Measurements from ENCODE around the gene IQSEC1.

The IQSEC1 gene

DNA sequence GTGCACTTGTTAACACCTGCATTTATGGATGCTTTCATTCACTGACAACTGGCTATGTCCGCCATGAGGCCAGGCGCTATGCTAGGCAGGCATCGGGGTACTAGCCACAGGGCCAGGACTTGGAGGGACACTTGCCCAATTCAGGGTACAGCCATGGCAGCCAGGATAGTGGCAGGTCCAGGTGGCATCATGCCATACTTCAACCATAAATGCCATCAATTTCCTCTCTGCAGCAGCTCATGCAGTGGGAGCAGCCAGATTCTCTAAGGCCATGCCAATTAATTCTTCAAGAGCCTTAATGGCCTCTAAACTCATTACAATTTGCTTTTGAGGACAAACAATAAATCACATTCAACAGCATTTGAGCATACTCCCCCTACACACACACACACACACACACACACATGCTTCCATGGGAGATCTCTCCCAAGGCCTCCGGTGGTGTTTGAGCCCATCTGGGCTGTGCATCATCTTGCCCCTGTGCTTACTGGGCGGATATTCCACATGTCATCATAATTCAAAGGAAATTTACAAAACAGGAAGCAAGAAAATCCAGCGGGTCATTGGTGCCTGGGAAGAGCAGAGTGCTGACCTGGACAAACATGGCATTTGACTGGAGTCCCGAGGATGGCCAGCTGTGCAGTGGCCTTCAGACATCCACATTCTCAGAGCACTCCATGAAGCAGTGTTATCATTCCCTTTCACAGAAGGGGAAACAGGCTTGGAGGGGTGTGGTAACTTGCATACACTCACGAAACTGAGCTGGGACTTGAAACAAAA, 109.1 kb downstream of the IQSEC1 start:
- no peak for DNase-seq

DNA sequence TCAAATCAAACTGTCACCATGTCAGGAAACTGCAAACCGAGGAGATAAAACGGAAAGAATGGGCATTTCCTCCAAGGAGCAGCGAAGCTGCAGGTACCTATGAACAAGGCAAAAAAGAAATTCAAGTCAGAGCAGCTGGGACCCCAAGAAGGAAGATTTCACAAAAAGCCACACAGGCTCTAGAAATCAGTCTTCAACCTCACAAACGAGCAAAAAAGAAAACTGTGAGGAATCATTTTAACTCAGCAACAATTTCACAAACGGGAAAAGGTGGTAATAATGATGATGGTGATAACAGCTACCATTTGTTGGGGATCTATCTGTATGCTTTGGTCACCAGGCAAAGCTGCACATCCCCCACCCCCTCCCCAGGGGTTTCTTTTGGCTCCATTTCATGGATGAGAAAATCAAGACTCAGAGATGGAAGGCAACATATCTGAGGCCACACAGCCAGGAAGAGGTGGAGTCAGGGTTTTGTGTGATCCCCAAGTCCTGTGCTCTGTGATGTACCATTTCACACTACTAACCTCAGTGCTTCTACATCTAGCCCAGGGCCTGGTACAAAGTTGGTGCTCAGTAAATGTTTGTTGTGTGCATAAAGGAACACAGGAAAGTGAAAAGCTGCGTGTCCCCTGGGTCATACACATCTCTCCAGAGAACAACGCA, 109.9 kb downstream of the IQSEC1 start:
- DNase-seq, result no peak

DNA sequence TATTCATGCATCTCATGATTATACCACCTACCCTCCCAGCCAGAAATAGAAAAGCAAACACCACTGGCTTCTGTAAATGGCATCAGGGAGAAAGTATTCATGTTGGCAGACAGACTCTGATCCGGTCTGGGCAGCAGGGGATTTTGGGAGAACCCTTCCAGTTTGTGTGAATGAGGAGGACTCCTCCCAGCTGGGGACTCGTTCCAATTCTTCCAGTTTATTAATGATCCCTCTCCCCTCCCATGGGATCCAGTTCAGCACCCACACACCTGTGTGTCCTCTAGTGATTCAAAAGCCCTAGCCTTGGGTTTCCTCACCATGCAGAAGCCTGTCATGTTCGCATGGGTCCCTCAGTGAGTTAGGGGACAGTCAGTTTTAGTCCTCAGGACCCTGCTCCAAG, 110.9 kb downstream of the IQSEC1 start:
- no peak for DNase-seq

DNA sequence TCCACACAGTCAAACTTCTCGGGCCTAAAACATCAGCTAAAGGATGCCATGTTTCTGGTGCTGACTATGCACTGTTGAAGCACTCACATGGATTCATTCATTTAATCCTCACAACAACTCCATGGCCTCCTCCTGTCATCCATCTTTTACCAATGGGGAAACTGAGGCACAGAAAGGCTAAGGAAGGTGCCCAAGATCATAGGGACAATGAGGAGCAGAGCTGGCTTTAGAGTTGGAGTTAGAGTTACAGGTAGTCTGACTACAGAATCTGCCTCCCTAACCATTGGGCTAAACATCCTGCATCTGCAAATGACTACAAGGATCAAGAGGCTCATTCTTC, 111.6 kb downstream of the IQSEC1 start:
- no peak for DNase-seq

DNA sequence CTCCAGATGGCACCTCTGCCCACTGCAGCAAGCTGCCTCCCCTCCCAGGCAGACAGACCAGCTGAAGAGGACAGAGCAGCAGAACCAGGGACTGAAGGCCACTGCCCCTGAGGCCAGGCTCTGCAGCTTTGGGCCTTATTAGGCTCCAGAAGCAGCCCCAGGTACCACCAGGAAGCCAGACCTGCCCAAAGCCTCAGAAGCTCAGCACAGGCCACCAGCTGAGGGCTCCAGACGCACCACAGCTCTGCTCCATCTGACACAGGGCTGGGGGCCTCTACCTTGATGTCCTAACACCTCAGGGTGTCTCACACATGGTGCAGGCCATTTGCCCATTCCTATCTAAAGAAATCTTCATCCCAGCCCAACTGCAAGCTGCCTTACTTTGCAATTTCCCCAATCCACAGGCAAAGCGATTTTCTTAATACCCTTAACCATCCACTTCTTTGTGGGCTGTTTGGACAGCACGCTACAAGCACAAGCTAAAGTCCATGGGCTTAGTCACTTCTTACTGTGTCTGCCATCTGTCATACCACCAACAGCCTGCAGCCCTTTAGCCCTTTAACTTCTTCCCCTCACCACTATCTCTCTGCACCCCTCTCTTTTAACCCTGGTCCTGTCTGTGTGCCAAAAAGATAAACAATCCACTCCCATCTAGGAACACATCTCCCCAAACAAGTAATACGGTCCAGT, 112.1 kb downstream of the IQSEC1 start:
- DNase-seq, result no peak

DNA sequence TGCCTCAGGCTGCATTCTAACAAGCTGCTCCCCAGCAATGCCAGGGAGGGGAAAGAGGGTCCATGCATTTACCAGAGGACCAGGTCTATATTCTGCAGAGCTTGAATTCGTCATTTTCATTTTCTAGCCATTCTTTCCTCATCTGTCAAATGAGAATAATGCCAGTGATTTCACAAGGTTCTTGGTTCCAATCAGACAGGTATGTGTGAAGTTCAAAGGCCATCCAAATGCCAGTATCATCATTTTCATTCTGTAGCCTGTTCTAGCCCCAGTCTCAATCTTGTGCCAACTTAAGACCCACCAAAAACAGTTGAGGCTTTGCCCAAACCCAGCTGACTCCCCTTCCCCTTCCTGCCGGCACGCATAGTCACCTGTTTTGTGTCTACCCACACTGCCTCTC, 112.7 kb downstream of the IQSEC1 start:
- DNase-seq, result no peak

DNA sequence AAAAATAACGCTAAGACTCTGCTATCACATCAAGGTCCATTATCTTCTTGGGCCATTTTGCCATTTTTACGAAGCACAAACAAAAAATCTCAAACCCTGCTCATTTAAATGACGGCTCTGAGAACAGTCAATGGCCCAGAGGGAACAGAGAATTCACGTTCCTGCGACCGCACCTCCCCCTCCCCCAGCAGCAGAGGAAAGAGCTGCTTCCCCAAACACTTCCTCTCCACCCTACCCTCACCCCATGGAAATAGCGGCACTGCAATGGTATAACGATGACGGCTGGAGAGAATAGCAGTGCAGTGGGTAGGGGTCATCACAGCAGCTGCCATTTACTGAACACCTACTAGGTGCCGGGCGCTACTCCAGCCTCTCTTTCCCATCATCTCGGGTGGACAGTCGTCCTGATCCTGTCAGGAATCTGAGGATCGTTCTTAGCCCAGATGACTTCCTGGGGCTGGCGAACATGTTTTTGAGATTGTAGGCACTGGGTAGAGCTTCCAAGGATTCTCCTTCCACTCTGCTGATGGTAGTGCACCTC, 113.3 kb downstream of the IQSEC1 start:
- no peak for DNase-seq

DNA sequence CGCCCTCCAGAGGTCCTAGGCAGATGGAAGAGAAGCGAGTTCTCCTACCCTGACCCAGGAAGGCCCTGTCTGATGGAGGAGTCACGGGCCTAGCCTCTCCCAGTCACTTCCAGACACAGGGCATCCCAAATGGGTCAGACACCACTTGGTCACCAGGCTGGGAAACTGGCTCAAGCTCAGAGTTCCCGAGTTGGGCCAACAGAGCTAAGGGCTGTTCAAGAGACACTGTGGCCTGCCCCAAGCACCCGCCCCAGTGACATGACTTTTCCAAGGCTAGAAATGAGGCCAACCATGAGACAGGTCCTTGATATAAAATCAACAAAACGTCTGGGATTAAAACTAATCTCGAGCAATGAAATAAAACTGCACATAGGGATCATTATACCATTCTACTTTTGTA, 113.8 kb downstream of the IQSEC1 start:
- DNase-seq, result no peak

DNA sequence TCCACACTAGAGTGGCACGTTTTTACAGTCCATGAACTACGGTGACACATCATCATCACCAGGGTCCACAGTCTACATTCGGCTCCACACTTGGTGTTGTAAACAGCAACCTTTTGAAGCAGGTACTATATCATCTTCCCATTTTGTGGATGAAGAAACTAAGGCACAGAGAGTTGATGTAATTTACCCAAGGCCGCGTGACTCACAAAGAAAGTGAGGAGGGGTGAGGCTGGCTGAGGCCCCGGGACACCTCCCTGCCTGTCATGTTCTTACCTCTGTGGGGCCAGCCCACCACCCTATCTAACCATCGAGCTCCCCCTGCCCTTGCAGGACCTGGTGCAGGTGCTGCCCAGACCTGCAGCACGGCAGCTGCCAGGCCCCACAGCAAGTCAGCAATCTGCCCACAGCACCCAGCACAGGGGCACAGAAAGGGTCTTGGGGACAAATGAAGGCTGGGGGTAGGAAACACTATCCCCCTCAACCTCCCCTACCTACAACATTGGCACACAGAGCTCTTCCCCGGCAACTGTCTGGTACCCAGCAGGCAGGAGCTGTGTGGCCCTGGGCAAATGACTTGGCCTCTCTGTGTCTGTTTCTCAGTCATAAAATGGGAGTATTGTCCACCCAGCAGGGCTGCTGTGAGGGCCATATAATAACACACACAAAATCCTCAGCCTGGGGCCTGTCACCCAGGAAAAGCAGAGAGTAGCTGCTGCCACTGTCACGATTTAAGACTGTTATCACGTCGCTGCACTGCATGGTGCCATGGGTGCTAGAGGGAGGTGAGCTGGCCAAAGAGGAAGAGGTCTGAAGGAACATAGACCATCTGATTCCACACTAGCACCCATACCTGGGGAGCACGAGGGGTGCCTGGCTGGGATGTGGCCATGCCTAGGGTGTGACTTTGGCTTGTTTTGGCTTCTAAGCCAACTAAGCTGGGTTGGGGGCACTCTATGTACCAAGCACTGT, 115.1 kb downstream of the IQSEC1 start:
- no peak for DNase-seq

DNA sequence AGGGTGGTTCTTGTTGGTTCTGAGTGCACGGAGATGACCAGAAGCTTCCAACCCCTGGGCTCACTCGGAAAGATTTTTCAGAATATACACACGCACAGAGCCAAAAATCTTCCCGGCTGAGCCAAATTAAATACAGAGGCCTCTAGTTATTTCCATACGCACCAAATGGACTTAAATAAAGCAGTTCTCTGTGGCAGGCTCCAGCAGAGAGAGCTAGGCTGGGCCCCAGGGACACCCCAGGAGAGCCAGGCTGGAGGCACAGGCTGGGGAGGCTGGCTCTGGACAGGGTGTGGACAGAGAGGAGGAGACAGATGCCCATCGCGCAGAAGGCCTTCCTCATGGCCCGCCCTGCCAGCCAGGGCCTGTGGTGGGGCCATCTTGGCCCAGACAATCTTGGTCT, 115.9 kb downstream of the IQSEC1 start:
- no peak for DNase-seq

DNA sequence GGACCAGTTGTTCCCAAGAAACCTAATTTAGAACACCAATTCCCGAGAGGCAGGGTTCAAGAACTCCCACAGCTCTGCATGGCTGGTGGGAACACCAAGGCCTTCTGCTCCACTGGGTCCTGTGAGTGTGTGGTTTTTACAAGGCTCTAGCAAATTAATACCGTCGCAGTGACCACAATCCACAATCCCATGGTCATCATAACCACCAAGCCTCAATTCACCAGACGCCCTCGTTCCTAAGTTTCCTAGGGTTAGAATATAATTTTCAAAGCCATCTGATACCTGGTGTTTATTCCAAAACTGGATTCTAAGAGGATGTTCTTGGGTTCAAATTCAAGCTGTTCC, 116.9 kb downstream of the IQSEC1 start:
- no peak for DNase-seq

DNA sequence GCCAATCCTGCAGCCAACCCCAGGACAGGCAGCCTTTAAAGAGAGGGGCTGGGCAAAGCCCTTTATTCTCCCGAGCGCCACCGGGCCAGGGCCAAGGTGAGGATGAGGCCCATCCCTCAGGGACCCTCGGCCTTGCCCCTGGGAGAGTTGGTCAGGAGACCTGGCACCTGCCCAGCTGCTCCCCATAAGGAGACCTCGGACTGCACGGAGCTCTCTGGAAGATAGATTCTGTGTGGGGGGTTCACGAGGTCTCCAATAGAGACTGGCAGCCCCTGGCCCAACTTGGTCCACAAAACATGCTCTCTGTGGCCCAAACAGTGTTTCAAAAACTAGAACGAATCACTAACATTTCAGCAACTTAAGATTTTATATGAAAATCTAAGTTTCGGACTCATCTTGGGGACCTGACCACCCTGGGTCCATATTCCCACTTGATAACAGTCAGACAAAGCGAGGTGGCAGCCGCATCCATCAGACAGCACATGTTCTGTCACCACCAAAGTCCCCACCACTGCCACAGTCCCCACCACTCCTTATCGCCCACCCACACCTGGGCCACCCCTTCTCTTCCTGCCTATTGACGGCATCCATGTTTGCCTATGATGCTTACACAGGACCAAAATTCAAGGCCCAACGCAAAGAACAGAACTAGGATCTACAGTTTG, 117.4 kb downstream of the IQSEC1 start:
- DNase-seq, result no peak

DNA sequence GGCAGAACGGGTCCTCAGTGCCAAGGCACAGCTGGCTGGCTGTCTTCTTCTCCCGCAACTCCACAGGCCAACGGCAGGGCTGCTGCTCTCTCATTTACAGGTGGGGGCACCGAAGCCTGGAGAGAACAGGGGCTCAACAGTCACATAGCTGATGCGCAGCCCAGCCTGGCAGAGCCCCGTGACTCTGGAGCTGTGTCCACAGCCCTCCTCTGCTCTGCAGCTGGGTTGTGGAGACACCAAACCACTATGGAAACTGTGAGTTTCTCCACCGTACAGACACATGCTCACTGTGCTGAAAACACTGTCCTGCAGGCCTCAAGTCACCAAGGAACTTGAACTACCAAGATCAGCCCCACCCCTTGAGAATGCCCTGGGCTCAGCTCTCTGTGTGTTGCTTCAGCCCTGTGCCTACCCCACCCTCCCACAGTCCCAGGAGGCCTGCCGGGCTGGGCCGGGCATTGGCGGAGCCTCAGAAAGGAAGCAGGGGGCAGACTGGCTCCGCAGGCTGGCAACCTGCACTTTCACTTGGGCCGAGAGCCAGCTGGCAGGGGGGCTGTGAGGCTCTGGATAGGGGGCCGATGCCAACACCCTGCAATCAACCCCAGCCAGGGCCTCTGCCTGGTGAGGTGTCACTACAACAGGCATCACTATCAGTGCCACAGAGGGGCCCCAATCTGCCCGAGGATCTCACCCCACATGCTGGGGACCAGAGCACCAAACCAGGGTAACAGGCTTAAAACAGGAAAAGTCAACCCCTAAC, 118.2 kb downstream of the IQSEC1 start:
- no peak for DNase-seq

DNA sequence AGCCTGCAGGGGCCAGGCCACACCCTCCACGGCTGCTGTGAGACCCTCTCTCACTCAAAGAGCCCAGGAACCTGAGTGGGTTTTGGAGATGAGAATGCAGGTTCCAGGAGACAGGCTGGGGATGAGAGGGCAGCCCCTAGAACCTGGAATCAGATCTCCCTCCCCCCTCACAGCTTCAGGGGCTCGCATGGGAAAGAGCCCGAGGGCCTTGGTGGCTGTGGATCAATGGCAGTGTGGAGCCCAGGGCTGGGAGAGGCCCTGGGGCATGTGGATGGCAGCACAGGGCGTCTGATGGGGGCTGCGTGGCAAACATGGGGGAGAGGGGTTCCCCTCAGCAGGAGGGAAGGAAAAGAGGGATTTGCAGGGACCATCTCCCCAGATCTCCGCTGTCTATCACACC, 119.0 kb downstream of the IQSEC1 start:
- DNase-seq, result no peak

DNA sequence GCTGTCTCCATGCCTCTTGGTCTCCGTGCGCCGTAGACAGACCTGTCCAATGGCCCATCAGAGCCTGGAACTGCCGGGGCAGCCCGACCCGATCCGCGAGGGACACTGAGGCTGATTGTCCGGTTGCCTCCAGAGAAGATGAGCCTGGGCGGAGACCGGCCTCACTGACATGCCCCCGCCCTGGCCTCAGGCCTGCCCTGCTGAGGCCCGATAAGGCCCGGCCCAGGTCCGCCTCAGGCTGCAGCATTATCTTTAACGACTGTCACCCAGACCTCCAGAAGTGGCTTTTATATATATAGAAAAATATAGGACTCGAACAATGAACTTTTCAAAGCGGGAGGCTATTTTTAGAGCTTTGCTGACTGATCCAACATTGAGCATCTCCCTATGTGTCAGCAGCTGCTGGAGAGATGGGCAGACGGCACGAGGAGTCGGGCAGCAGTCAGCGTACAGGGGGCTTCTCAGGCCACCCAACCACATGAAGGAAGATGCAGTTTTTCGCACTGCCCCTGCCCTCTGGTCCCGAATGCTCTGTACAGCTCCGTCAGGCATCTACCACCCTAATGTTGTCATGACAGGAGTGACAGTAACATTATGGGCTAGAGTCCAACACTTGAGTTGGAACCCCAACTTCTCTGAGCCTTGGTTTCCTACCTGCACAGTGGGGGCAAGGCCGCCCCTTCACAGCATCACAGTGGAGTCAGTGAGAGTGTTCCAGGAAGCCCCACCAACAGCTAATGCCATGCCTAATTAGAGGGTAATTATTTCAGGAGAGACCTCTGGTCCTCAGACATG, 119.8 kb downstream of the IQSEC1 start:
- DNase-seq, result no peak

DNA sequence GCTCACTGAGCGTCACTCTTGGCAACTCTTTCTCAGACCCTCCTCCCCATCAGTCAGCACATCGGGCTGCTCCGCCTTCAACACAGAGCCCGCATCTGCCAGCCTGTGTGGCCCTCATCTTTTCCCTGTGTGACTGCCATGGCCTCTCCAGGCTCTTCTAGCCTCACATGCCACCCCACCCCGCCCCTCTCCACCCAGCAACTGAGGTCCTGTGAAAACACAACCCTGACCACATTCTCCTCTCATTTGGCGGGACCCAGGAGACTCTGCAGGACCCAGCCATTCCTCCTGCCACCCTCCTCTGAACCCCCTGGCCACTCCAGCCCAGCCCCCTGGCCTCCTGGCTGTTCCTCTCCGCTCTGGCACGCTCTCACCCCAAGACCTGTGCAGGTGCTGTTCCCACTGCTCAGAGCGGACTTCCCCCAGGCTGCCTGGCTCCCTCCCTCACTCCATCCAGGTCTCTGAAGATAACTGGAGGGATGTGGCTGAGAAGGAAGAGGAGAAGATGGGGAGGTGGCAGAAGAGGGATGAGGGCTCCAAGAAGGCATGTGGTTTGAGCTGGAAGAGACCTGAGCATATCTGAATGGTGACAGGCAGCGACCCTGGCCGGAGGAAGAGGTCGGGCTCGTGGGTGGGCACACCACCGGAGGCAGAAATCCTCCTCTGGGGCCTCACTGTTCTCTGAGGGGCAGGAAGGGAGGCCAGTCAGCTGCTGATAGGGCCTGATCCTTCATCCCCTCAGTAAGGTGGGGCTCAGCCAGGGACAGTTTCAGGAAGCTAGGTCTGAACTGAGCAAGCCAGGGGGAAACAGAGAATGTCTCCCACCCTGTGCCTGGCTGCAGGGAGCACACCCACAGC, 120.7 kb downstream of the IQSEC1 start:
- no peak for DNase-seq

DNA sequence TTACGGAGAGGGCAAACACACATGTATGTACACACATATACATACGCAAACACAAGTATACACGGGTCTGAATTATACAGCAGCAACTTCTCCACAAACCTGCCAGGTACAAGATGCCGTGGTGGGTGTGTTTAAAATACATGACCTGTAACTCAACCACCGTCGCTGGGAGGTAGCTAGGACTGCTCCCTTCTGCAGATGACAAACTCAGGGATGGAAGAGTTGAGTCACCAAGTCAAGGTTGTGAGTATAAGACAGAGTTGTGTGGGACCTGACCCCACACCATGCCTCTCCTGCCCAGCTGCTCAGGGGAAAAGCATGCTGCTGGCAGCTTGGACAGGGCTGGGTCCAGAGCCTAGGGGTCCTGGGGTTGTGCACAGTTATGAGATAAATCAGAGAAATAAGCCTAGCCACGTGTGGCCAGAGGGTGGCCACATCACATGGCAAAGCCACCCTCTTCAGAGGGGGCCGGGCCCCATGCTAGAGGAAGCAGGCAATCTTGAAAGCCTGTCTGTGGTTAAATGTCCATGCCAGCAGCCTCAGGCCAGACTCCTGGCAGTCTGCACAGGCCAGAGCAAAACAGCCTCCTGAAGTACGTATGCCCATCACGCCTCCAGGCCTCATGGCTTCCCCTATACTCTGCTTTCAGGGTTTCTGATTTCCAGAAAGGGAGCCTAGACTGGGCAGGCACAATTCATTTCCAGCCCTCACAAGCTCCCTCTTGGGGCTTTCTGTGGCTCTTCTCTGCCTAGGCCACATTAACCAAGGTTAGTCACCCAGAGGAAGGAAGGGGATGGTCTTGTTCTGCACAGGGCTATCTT, 124.1 kb downstream of the IQSEC1 start:
- DNase-seq, result no peak

DNA sequence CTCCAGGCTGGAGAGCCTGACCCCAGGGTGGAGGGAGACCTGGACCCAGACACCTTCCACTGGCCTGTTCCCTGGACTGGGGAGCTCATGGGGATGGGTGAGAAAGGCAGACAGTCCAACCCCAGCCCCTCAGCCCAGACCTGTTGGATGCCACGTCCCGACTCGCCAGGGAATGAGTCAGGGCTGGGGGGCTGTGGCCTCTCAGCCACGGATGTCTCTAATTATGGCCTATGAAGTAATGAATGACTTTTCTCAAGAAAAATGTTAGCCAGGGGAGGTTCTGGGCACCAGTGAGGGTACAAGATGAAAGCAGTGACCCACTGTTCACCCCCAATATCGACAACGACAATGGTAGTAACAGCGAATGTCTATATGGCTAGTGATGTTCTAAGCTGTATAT, 124.9 kb downstream of the IQSEC1 start:
- DNase-seq, result no peak

Measured in kidney glomerular epithelial cell (primary cell).